Measurements from ENCODE around the gene TOGARAM2. TPM values are rescaled to one million over a fixed set of nuclear protein-coding genes. Genes with fewer than 3 reads are reported as not detected.

The TOGARAM2 gene
- total RNA-seq, 1 experiment from 2014 or later: 0.75 TPM

- H3K9me3 ChIP-seq (ENCODE audit: low read depth, low read length, poor library complexity, severe bottlenecking): no peaks in the 10 kb centered on the region
- H3K27me3 ChIP-seq (replicated peaks; ENCODE audit: insufficient read depth, low read depth, low read length, poor library complexity): no peaks in the 10 kb centered on the region
- DNase-seq (ENCODE audit: low spot score): no peak
- intact Hi-C loops (cut with micrococcal nuclease; ENCODE audit: unreplicated experiment): no loop called here
- no peak overlapping the region for H3K4me3 ChIP-seq (ENCODE audit: low read depth, low read length, poor library complexity, severe bottlenecking)
- POLR2A ChIA-PET (ENCODE audit: low non-redundant PET): interaction anchor here (0.7 kb wide), 1 partner anchor 86 kb away, joined by 3 read pairs; no protein-coding TSS in a partner anchor
- no TSS peak for BruUV-seq (replicated peaks)
- no peak overlapping the region for H3K27ac ChIP-seq (ENCODE audit: low read depth, low read length, poor library complexity, severe bottlenecking)
- CTCF ChIA-PET: no interaction called here
- H3K4me1 ChIP-seq (ENCODE audit: insufficient read depth, low read length, poor library complexity, severe bottlenecking): no peaks in the 10 kb centered on the region
- H3K36me3 ChIP-seq (ENCODE audit: insufficient read depth, low read length, poor library complexity, severe bottlenecking): no peaks in the 10 kb centered on the region
- TF ChIP-seq, protein P1, sequence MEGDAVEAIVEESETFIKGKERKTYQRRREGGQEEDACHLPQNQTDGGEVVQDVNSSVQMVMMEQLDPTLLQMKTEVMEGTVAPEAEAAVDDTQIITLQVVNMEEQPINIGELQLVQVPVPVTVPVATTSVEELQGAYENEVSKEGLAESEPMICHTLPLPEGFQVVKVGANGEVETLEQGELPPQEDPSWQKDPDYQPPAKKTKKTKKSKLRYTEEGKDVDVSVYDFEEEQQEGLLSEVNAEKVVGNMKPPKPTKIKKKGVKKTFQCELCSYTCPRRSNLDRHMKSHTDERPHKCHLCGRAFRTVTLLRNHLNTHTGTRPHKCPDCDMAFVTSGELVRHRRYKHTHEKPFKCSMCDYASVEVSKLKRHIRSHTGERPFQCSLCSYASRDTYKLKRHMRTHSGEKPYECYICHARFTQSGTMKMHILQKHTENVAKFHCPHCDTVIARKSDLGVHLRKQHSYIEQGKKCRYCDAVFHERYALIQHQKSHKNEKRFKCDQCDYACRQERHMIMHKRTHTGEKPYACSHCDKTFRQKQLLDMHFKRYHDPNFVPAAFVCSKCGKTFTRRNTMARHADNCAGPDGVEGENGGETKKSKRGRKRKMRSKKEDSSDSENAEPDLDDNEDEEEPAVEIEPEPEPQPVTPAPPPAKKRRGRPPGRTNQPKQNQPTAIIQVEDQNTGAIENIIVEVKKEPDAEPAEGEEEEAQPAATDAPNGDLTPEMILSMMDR (conservative IDR thresholded peaks at IDR 0.05; ENCODE audit: low read depth, low read length): no peak
- no peak for TF ChIP-seq EZH2 (IDR thresholded peaks at IDR 0.05; ENCODE audit: borderline replicate concordance, low read depth, low read length, poor library complexity, severe bottlenecking)
These were observed 115.9 kb downstream of the TOGARAM2 start for GRCh38 chr2:29096969-29097368.

DNA sequence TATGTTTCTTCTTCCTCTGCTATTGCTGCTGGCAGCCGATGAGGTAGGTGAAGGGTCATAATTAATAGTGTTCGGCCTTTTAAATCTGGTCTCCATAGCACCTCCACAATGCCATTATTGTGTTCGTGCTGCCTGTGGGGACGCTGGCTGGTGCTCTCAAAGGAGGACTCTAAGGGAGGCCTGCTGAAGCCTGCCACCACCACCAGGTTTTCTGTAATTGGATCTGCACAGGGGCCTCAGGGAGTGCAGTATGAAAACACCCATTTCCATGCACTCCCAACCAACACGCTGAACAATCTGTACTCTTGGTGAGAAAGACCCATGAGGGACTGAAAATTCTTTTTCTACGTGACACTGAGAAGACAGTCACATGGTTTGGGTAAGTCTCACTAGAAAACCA is 116.5 kb downstream of the TOGARAM2 start:
- TF ChIP-seq, protein P1 (conservative IDR thresholded peaks at IDR 0.05; ENCODE audit: low read depth, low read length): no peak
- TF ChIP-seq EZH2 (IDR thresholded peaks at IDR 0.05; ENCODE audit: borderline replicate concordance, low read depth, low read length, poor library complexity, severe bottlenecking): no peak
- Histone ChIP-seq H3K27ac (ENCODE audit: low read depth, low read length, poor library complexity, severe bottlenecking) (no peak overlapping the region), H3K9me3 (ENCODE audit: low read depth, low read length, poor library complexity, severe bottlenecking) (no peaks in the 10 kb centered on the region), H3K27me3 (replicated peaks; ENCODE audit: insufficient read depth, low read depth, low read length, poor library complexity) (no peaks in the 10 kb centered on the region), H3K36me3 (ENCODE audit: insufficient read depth, low read length, poor library complexity, severe bottlenecking) (no peaks in the 10 kb centered on the region), H3K4me3 (ENCODE audit: low read depth, low read length, poor library complexity, severe bottlenecking) (no peak overlapping the region), H3K4me1 (ENCODE audit: insufficient read depth, low read length, poor library complexity, severe bottlenecking) (no peaks in the 10 kb centered on the region)
- intact Hi-C loops (cut with micrococcal nuclease; ENCODE audit: unreplicated experiment): no loop called here
- DNase-seq (ENCODE audit: low spot score): no peak
- ChIA-PET POLR2A (ENCODE audit: low non-redundant PET) (no interaction called here), CTCF (no interaction called here)
- BruUV-seq (replicated peaks): no TSS peak

DNA sequence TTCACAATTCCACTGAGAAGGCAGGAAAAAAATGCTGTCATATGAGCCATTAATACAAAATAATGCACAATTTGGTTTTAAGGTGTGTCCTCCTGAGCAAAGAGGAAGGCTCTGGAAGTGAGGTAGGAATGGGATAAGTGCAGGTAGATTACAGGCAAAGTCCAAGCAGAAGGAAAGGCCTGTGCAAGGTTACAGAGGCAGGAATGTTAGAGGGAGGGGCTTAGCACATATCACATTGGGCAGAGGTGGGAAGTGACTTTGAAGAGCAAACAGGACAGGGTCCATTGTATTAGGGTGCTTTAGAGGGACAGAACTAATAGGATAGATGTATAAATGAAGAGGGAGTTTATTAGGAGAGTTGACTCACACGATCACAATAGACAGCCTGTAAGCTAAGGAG is 119.5 kb downstream of the TOGARAM2 start:
- Histone ChIP-seq H3K36me3 (ENCODE audit: insufficient read depth, low read length, poor library complexity, severe bottlenecking) (no peaks in the 10 kb centered on the region), H3K27ac (ENCODE audit: low read depth, low read length, poor library complexity, severe bottlenecking) (no peak overlapping the region), H3K4me1 (ENCODE audit: insufficient read depth, low read length, poor library complexity, severe bottlenecking) (no peaks in the 10 kb centered on the region), H3K9me3 (ENCODE audit: low read depth, low read length, poor library complexity, severe bottlenecking) (no peaks in the 10 kb centered on the region), H3K4me3 (ENCODE audit: low read depth, low read length, poor library complexity, severe bottlenecking) (no peak overlapping the region), H3K27me3 (replicated peaks; ENCODE audit: insufficient read depth, low read depth, low read length, poor library complexity) (no peaks in the 10 kb centered on the region)
- TF ChIP-seq, protein P1 (conservative IDR thresholded peaks at IDR 0.05; ENCODE audit: low read depth, low read length): no peak
- TF ChIP-seq EZH2 (IDR thresholded peaks at IDR 0.05; ENCODE audit: borderline replicate concordance, low read depth, low read length, poor library complexity, severe bottlenecking): no peak
- ChIA-PET POLR2A (ENCODE audit: low non-redundant PET) (no interaction called here), CTCF (no interaction called here)
- no TSS peak for BruUV-seq (replicated peaks)
- intact Hi-C loops (cut with micrococcal nuclease; ENCODE audit: unreplicated experiment): no loop called here
- DNase-seq (ENCODE audit: low spot score): no peak

Other genes with a start within 250 kb of the TOGARAM2 start
- 167 and 181 TPM in 2 replicates for gene PPP1CB, start 229.5 kb upstream of the TOGARAM2 start, total RNA-seq (2021)
- 1.0 and 1.2 TPM in 2 replicates for gene SPDYA, start 170.5 kb upstream of the TOGARAM2 start, total RNA-seq (2021)
- 18.3 and 21.3 TPM in 2 replicates for gene TRMT61B, start 111.0 kb upstream of the TOGARAM2 start, total RNA-seq (2021)
- 121 and 145 TPM in 2 replicates for gene WDR43, start 86.6 kb upstream of the TOGARAM2 start, total RNA-seq (2021)
- gene PCARE, start 93.2 kb downstream of the TOGARAM2 start, total RNA-seq (2021): not detected in 2 replicates
- gene CLIP4, start 134.1 kb downstream of the TOGARAM2 start, total RNA-seq (2021): 14.9 and 18.2 TPM in 2 replicates

Measured in A673 (cell line).